HCT116 (cell line): ENCODE measurements around the gene DNAH10. TPM values are rescaled to one million over a fixed set of nuclear protein-coding genes. Genes with fewer than 3 reads are reported as not detected.

ENCODE experiments used
- ATAC-seq: fragments of 200-7000 bp; cut with Tn5 transposase; 2 replicates; pipeline ENCODE4 v1.9.1; 2020; ENCODE audit warnings: mild to moderate bottlenecking, moderate library complexity
- BruUV-seq: library from RNA; stranded (reverse); fragments of 400-500 nt; replicated peaks from 2 replicates; lab custom pipeline; 2021; lab: Mats Ljungman, UMichigan
- CTCF ChIA-PET: fragments of 300-600 bp; sonication (Branson Sonifier 250); formaldehyde crosslinking; loops from one replicate; lab custom pipeline; 2021; ENCODE audit warnings: antibody characterized with exemption; lab: Charles Lee
- POLR2A ChIA-PET: fragments of 300-600, 350-600 bp; sonication (Branson Sonifier 250); formaldehyde crosslinking; loops from one replicate; lab custom pipeline; 2021; ENCODE audit warnings: antibody characterized with exemption; lab: Charles Lee
- RAD21 ChIA-PET, 2 experiments: fragments of 300-600 bp; sonication (Branson Sonifier 250); formaldehyde crosslinking; loops; one replicate each; lab custom pipeline; 2023; ENCODE audit warnings: low total read pairs in 2 of 2; ENCODE audit not compliant: uncharacterized antibody in 2 of 2, unreplicated experiment in 2 of 2, low non-redundant PET in 1 of 2; lab: Charles Lee
- DNase-seq: peaks from one replicate; pipeline ENCODE4 v3.0.0-alpha.2; 2010; ENCODE audit warnings: low read depth, low spot score
- H2AFZ ChIP-seq: fragments of 200-600 bp; shearing (Covaris generic), sonication (generic); 2 replicates; pipeline ENCODE4 v1.6.1; 2017; ENCODE audit warnings: low read depth, mixed run types, mixed read lengths, antibody characterized with exemption, low read length; ENCODE audit not compliant: poor library complexity, severe bottlenecking
- H3K27ac ChIP-seq: 2 replicates; pipeline ENCODE4 v1.5.1; 2012; ENCODE audit warnings: low read depth, low read length
- H3K27me3 ChIP-seq: fragments of 200-600 bp; sonication (generic); 2 replicates; pipeline ENCODE4 v1.6.1; 2016; ENCODE audit warnings: mixed run types, low read length, mixed read lengths; ENCODE audit not compliant: insufficient read depth
- H3K36me3 ChIP-seq, 2 experiments: fragments of 200-500 bp in 1 of 2; fragments of 200-600 bp in 1 of 2; sonication (Bioruptor generic) in 1 of 2; sonication (generic) in 1 of 2; 2 replicates each; pipeline versions ENCODE4 v1.5.1 to v1.6.1; 2014 to 2016; ENCODE audit warnings: low read length in 2 of 2, inconsistent platforms in 1 of 2, mixed read lengths in 1 of 2, mixed run types in 1 of 2; ENCODE audit not compliant: insufficient read depth in 2 of 2, control insufficient read depth in 1 of 2
- H3K4me1 ChIP-seq, 2 experiments: fragments of 200-600 bp in 1 of 2; sonication (generic) in 1 of 2; 2 replicates each; pipeline versions ENCODE4 v1.5.1 to v1.6.1; 2012 to 2017; ENCODE audit warnings: low read length in 2 of 2, inconsistent platforms in 1 of 2, mild to moderate bottlenecking in 1 of 2, mixed read lengths in 1 of 2, mixed run types in 1 of 2, moderate library complexity in 1 of 2; ENCODE audit not compliant: insufficient read depth in 2 of 2, control insufficient read depth in 1 of 2
- H3K4me2 ChIP-seq: fragments of 200-600 bp; sonication (generic); 2 replicates; pipeline ENCODE4 v1.6.1; 2017; ENCODE audit warnings: mixed run types, low read length, mixed read lengths
- H3K4me3 ChIP-seq, 2 experiments: fragments of 200-600 bp in 1 of 2; sonication (generic) in 1 of 2; replicated peaks in 1 of 2; 2 replicates each; pipeline ENCODE4 v1.5.1; 2011 to 2016; ENCODE audit warnings: low read length in 2 of 2, control low read depth in 1 of 2, low read depth in 1 of 2, mild to moderate bottlenecking in 1 of 2, mixed read lengths in 1 of 2, mixed run types in 1 of 2
- H3K79me2 ChIP-seq: fragments of 200-600 bp; sonication (generic); 2 replicates; pipeline ENCODE4 v1.6.1; 2017; ENCODE audit warnings: mild to moderate bottlenecking, mixed run types, low read length, moderate library complexity, mixed read lengths; ENCODE audit not compliant: insufficient read depth
- H3K9ac ChIP-seq: fragments of 200-600 bp; sonication (generic); 2 replicates; pipeline ENCODE4 v1.6.1; 2016; ENCODE audit warnings: low read length, mixed read lengths
- H3K9me2 ChIP-seq: fragments of 200-600 bp; sonication (generic), shearing (Covaris generic); 2 replicates; pipeline ENCODE4 v1.6.1; 2017; ENCODE audit warnings: mixed run types, mild to moderate bottlenecking, moderate library complexity; ENCODE audit not compliant: insufficient read depth
- H3K9me3 ChIP-seq, 2 experiments: fragments of 200-500 bp in 1 of 2; fragments of 200-600 bp in 1 of 2; sonication (Bioruptor generic) in 1 of 2; sonication (generic) in 1 of 2; 2 replicates each; pipeline ENCODE4 v1.6.1; 2014 to 2017; ENCODE audit warnings: low read length in 2 of 2, mixed read lengths in 2 of 2, inconsistent platforms in 1 of 2, low read depth in 1 of 2, mild to moderate bottlenecking in 1 of 2, mixed run types in 1 of 2, moderate library complexity in 1 of 2; ENCODE audit not compliant: control insufficient read depth in 1 of 2, insufficient read depth in 1 of 2
- H4K20me1 ChIP-seq: fragments of 200-600 bp; sonication (generic), shearing (Covaris generic); 2 replicates; pipeline ENCODE4 v1.6.1; 2017; ENCODE audit warnings: mixed run types, mild to moderate bottlenecking, moderate library complexity; ENCODE audit not compliant: insufficient read depth
- ATF3 ChIP-seq: IDR thresholded peaks from 2 replicates; pipeline ENCODE4 v1.6.1; 2012
- CBX3 ChIP-seq: IDR thresholded peaks from 2 replicates; pipeline ENCODE4 v1.6.1; 2012; ENCODE audit warnings: low read depth
- CEBPB ChIP-seq: IDR thresholded peaks from 2 replicates; pipeline ENCODE4 v1.6.1; 2012; ENCODE audit warnings: low read depth
- EZH2phosphoT487 ChIP-seq: fragments of 200-600 bp; IDR thresholded peaks from 2 replicates; pipeline ENCODE4 v1.6.1; 2018; ENCODE audit warnings: antibody characterized with exemption, borderline replicate concordance
- FOSL1 ChIP-seq: IDR thresholded peaks from 2 replicates; pipeline ENCODE4 v1.6.1; 2012; ENCODE audit warnings: low read depth
- JUND ChIP-seq: IDR thresholded peaks from 2 replicates; pipeline ENCODE4 v1.6.1; 2012
- MAX ChIP-seq: IDR thresholded peaks from 2 replicates; pipeline ENCODE4 v1.6.1; 2012
- POLR2A ChIP-seq: IDR thresholded peaks from 2 replicates; pipeline ENCODE4 v1.7.0; 2011; ENCODE audit warnings: borderline replicate concordance; ENCODE audit not compliant: insufficient read depth, insufficient read length; ENCODE audit errors: extremely low read depth
- RAD21 ChIP-seq: IDR thresholded peaks from 2 replicates; pipeline ENCODE4 v1.6.1; 2012; ENCODE audit warnings: low read depth, mild to moderate bottlenecking
- SIN3A ChIP-seq: IDR thresholded peaks from 2 replicates; pipeline ENCODE4 v1.6.1; 2012; ENCODE audit warnings: low read depth
- SRF ChIP-seq: IDR thresholded peaks from 2 replicates; pipeline ENCODE4 v1.6.1; 2012; ENCODE audit warnings: low read depth
- TCF7L2 ChIP-seq: IDR thresholded peaks from 2 replicates; pipeline ENCODE4 v1.7.0; 2011; ENCODE audit warnings: borderline replicate concordance, inconsistent platforms; ENCODE audit not compliant: insufficient read depth, insufficient read length; ENCODE audit errors: extremely low read depth
- YY1 ChIP-seq: IDR thresholded peaks from 2 replicates; pipeline ENCODE4 v1.6.1; 2011; ENCODE audit warnings: low read length, low read depth, moderate library complexity, mild to moderate bottlenecking; ENCODE audit not compliant: insufficient replicate concordance; ENCODE audit errors: extremely low read depth
- intact Hi-C: fragments of 100-400 bp; cut with micrococcal nuclease; formaldehyde crosslinking; loops from 2 replicates; pipeline ENCODE4 v1.10.0; 2022
- total RNA-seq: library from RNA; stranded (reverse); gene quantifications from one replicate; pipeline ENCODE4 v1.2.1, GENCODE V29; 2021; ENCODE audit not compliant: unreplicated experiment
- TF ChIP-seq, protein P1 (sequence below): IDR thresholded peaks from 2 replicates; pipeline ENCODE4 v1.6.1; 2012; ENCODE audit warnings: low read depth

Gene DNAH10
- total RNA-seq, 1 experiment from 2014 or later, result 1.3 TPM

- Histone ChIP-seq H3K9ac (no peak overlapping the region), H3K36me3 (no peaks in the 10 kb centered on the region), H3K27me3 (no peaks in the 10 kb centered on the region), H3K4me1 (no peaks in the 10 kb centered on the region), H3K4me2 (no peak overlapping the region), H2AFZ (no peak overlapping the region), H3K79me2 (no peaks in the 10 kb centered on the region), H4K20me1 (no peaks in the 10 kb centered on the region), H3K4me3 (no peak overlapping the region), H3K9me3 (no peaks in the 10 kb centered on the region), H3K9me2 (no peaks in the 10 kb centered on the region), H3K27ac (no peak overlapping the region)
- ATAC-seq (no peak), DNase-seq (no peak)
- RAD21 ChIA-PET, result no interaction called here
- CTCF ChIA-PET, result no interaction called here
- TF ChIP-seq JUND, result no peak
- no peak for TF ChIP-seq EZH2phosphoT487
- no peak for TF ChIP-seq ATF3
- TF ChIP-seq SRF, result no peak
- no peak for TF ChIP-seq CEBPB
- no peak for TF ChIP-seq MAX
- TF ChIP-seq TCF7L2, result no peak
- TF ChIP-seq FOSL1, result no peak
- no peak for TF ChIP-seq SIN3A
- no peak for TF ChIP-seq POLR2A
- TF ChIP-seq RAD21, result no peak
- TF ChIP-seq CBX3, result no peak
- TF ChIP-seq, protein P1, sequence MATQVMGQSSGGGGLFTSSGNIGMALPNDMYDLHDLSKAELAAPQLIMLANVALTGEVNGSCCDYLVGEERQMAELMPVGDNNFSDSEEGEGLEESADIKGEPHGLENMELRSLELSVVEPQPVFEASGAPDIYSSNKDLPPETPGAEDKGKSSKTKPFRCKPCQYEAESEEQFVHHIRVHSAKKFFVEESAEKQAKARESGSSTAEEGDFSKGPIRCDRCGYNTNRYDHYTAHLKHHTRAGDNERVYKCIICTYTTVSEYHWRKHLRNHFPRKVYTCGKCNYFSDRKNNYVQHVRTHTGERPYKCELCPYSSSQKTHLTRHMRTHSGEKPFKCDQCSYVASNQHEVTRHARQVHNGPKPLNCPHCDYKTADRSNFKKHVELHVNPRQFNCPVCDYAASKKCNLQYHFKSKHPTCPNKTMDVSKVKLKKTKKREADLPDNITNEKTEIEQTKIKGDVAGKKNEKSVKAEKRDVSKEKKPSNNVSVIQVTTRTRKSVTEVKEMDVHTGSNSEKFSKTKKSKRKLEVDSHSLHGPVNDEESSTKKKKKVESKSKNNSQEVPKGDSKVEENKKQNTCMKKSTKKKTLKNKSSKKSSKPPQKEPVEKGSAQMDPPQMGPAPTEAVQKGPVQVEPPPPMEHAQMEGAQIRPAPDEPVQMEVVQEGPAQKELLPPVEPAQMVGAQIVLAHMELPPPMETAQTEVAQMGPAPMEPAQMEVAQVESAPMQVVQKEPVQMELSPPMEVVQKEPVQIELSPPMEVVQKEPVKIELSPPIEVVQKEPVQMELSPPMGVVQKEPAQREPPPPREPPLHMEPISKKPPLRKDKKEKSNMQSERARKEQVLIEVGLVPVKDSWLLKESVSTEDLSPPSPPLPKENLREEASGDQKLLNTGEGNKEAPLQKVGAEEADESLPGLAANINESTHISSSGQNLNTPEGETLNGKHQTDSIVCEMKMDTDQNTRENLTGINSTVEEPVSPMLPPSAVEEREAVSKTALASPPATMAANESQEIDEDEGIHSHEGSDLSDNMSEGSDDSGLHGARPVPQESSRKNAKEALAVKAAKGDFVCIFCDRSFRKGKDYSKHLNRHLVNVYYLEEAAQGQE, result no peak
- no peak for TF ChIP-seq YY1
- POLR2A ChIA-PET, result no interaction called here
- intact Hi-C loops, result no loop called here
- BruUV-seq, result no TSS peak
Observed at GRCh38 chr12:123847876-123848275, 85.8 kb downstream of the DNAH10 start.
